ENCODE results near the gene OR4D11.

- no peak for TF ChIP-seq POLR2AphosphoS5 (IDR thresholded peaks at IDR 0.05)
- TF ChIP-seq, protein P1, sequence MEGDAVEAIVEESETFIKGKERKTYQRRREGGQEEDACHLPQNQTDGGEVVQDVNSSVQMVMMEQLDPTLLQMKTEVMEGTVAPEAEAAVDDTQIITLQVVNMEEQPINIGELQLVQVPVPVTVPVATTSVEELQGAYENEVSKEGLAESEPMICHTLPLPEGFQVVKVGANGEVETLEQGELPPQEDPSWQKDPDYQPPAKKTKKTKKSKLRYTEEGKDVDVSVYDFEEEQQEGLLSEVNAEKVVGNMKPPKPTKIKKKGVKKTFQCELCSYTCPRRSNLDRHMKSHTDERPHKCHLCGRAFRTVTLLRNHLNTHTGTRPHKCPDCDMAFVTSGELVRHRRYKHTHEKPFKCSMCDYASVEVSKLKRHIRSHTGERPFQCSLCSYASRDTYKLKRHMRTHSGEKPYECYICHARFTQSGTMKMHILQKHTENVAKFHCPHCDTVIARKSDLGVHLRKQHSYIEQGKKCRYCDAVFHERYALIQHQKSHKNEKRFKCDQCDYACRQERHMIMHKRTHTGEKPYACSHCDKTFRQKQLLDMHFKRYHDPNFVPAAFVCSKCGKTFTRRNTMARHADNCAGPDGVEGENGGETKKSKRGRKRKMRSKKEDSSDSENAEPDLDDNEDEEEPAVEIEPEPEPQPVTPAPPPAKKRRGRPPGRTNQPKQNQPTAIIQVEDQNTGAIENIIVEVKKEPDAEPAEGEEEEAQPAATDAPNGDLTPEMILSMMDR (IDR thresholded peaks at IDR 0.05): no peak
Measured at GRCh38 chr11:59473015-59473414, 30.4 kb upstream of the OR4D11 start, which contains the start of gene OR4D10.

Data from breast epithelium (tissue), 3 donors.